Kidney (tissue), 22 donors: ENCODE measurements around the gene KDM6A. TPM values are rescaled to one million over a fixed set of nuclear protein-coding genes. Genes with fewer than 3 reads are reported as not detected.
"Not testable (repeated sequence)": the region's sequence is repeated elsewhere in the genome, so short reads cannot be mapped to it uniquely, and the experiment has no call there.

Experiments
- DNase-seq, 5 donors: peaks; one replicate each; pipeline ENCODE4 v3.0.0-alpha.2; 2013 to 2020
- FAIRE-seq: peaks from 2 replicates; lab custom pipeline; 2012; peaks lifted over from hg19 to GRCh38; lab: Jason Lieb, UNC
- H3K27ac ChIP-seq, 2 donors: one replicate each; pipeline ENCODE4 v1.7.0; 2013; ENCODE audit warnings: low read depth in 2 of 2, low read length in 2 of 2, inconsistent platforms in 1 of 2
- H3K27me3 ChIP-seq: one replicate; pipeline ENCODE4 v1.7.1; 2013; ENCODE audit warnings: low read length, inconsistent platforms; ENCODE audit not compliant: control insufficient read depth, insufficient read depth
- H3K36me3 ChIP-seq, 3 donors: one replicate each; pipeline versions ENCODE4 v1.7.0 to v1.7.1; 2013; ENCODE audit warnings: low read length in 3 of 3, control low read depth in 1 of 3, inconsistent platforms in 1 of 3; ENCODE audit not compliant: insufficient read depth in 3 of 3, control insufficient read depth in 2 of 3
- H3K4me1 ChIP-seq, 3 donors: one replicate each; pipeline versions ENCODE4 v1.7.0 to v1.7.1; 2013; ENCODE audit warnings: low read length in 3 of 3, inconsistent platforms in 1 of 3, low read depth in 1 of 3; ENCODE audit not compliant: control insufficient read depth in 2 of 3, insufficient read depth in 2 of 3
- H3K4me3 ChIP-seq, 3 donors: one replicate each; pipeline versions ENCODE4 v1.7.0 to v1.8.1; 2013; ENCODE audit warnings: low read length in 3 of 3, control low read depth in 1 of 3, inconsistent platforms in 1 of 3
- H3K9ac ChIP-seq, 3 donors: one replicate each; pipeline versions ENCODE4 v1.7.0 to v1.7.1; 2013; ENCODE audit warnings: low read length in 3 of 3, control low read depth in 1 of 3, inconsistent platforms in 1 of 3
- H3K9me3 ChIP-seq, 3 donors: one replicate each; pipeline versions ENCODE4 v1.7.0 to v1.7.1; 2013; ENCODE audit warnings: low read length in 3 of 3, control low read depth in 1 of 3, inconsistent platforms in 1 of 3; ENCODE audit not compliant: control insufficient read depth in 2 of 3, insufficient read depth in 1 of 3
- intact Hi-C: fragments of 100-400 bp; cut with DNase I; formaldehyde crosslinking; loops from one replicate; pipeline ENCODE4 v1.11.1; 2022
- long read RNA-seq, 10 donors: library from polyadenylated mRNA in 1 of 10; unstranded in 1 of 10; transcript quantifications; one replicate each; pipeline ENCODE4 v2.0.0 and lab custom pipeline, GENCODE V29; 2021 to 2026
- polyA plus RNA-seq: library from polyadenylated mRNA; stranded (reverse); fragments of 350-450 nt; fragmentation: Illumina TruSeq; extraction: RNeasy Lipid Tissue Mini Kit (QIAGEN cat#74804); gene quantifications from one replicate; pipeline ENCODE4 v1.2.3, GENCODE V29; 2014; ENCODE audit warnings: low read depth, low replicate concordance; ENCODE audit not compliant: insufficient read depth
- total RNA-seq: library from RNA; stranded (reverse); fragmentation: NEBNext Ultra II Directional; extraction: Animal tissue kit (Norgen Biotek cat#: 25700); gene quantifications from one replicate; pipeline ENCODE4 v1.2.1, GENCODE V29; 2021
- TF ChIP-seq, protein P1 (sequence below): IDR thresholded peaks from 3 replicates; pipeline ENCODE4 v1.5.1; 2012; ENCODE audit warnings: mild to moderate bottlenecking, moderate library complexity, borderline replicate concordance; ENCODE audit not compliant: insufficient read depth; ENCODE audit errors: extremely low read depth
- donor health status: control.
- donor health status: control.
- donor health status: control.
- donor health status: control.
- donor health status: control.
- donor health status: DM: yes; HTN: yes; CAD: no.
- donor health status: Normal renal cell carcinoma (clear cell type).

KDM6A gene
- 40.8 TPM for total RNA-seq
- 7.7 TPM for polyA plus RNA-seq
- long read RNA-seq, donor 1: 0 reads
- long read RNA-seq, donor 2: 0 reads
- long read RNA-seq, donor 3, partial matches to known transcripts: 16 of 17 reads
- long read RNA-seq, donor 3, other reads (novel, unspliced or antisense): 0 of 17 reads
- long read RNA-seq, donor 4: 0 reads
- long read RNA-seq, donor 5: 0 reads
- long read RNA-seq, donor 6: 0 reads
- long read RNA-seq, donor 7, full-length matches to known transcripts: 3 of 18 reads
- long read RNA-seq, donor 7, partial matches to known transcripts: 5 of 18 reads
- long read RNA-seq, donor 7, other reads (novel, unspliced or antisense): 10 of 18 reads
- long read RNA-seq, donor 8: 0 reads
- long read RNA-seq, donor 9: 0 reads
- long read RNA-seq, donor 10, full-length matches to known transcripts: 1 of 1 reads
- long read RNA-seq, donor 10, partial matches to known transcripts: 0 of 1 reads
- long read RNA-seq, donor 10, other reads (novel, unspliced or antisense): 0 of 1 reads

- TF ChIP-seq, protein P1, sequence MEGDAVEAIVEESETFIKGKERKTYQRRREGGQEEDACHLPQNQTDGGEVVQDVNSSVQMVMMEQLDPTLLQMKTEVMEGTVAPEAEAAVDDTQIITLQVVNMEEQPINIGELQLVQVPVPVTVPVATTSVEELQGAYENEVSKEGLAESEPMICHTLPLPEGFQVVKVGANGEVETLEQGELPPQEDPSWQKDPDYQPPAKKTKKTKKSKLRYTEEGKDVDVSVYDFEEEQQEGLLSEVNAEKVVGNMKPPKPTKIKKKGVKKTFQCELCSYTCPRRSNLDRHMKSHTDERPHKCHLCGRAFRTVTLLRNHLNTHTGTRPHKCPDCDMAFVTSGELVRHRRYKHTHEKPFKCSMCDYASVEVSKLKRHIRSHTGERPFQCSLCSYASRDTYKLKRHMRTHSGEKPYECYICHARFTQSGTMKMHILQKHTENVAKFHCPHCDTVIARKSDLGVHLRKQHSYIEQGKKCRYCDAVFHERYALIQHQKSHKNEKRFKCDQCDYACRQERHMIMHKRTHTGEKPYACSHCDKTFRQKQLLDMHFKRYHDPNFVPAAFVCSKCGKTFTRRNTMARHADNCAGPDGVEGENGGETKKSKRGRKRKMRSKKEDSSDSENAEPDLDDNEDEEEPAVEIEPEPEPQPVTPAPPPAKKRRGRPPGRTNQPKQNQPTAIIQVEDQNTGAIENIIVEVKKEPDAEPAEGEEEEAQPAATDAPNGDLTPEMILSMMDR: no peak
- peak; percentile 85 for FAIRE-seq
- Histone ChIP-seq H3K4me1 (peaks cover 0 to 11% (median 2%) of the 10 kb centered on the region in 3 donors), H3K36me3 (peaks cover 0 to 3% (median 0%) of the 10 kb centered on the region in 3 donors), H3K27ac (peak within 1 kb of the TSS; percentile 89 to 93), H3K9me3 (no peaks in the 10 kb centered on the region), H3K27me3 (no peaks in the 10 kb centered on the region), H3K4me3 (peak within 1 kb of the TSS; percentile 82 to 96 (median 92)), H3K9ac (peak within 1 kb of the TSS; percentile 77 to 94 (median 91))
- peak; percentile 98 to 100 (median 99) for DNase-seq
- intact Hi-C loops: no loop called here
Observed at GRCh38 chrX:44872821-44873414, at the start of gene KDM6A. KDM6A (plus strand) TSS chrX:44873188; CDS start chrX:44873552, 364 bp downstream.

- FAIRE-seq, H3K9me3 ChIP-seq, H3K36me3 ChIP-seq, H3K4me1 ChIP-seq, intact Hi-C loops, H3K9ac ChIP-seq, H3K27me3 ChIP-seq, H3K4me3 ChIP-seq, DNase-seq, H3K27ac ChIP-seq: not testable (repeated sequence)
Observed at GRCh38 chrX:44823193-44823592, 49.8 kb upstream of the KDM6A start.

- Histone ChIP-seq H3K9me3 (no peaks in the 10 kb centered on the region), H3K4me1 (no peaks in the 10 kb centered on the region), H3K4me3 (no peak overlapping the region), H3K36me3 (no peaks in the 10 kb centered on the region), H3K27ac (no peak overlapping the region), H3K27me3 (no peaks in the 10 kb centered on the region), H3K9ac (no peak overlapping the region)
- FAIRE-seq: no peak
- intact Hi-C loops: no loop called here
- TF ChIP-seq, protein P1: no peak
- DNase-seq: no peak
Observed at GRCh38 chrX:44828008-44828605, 44.9 kb upstream of the KDM6A start.

GRCh38 chrX:44829832-44830231 lies 43.2 kb upstream of the KDM6A start:
- no peak for DNase-seq
- no peaks in the 10 kb centered on the region for H3K4me1 ChIP-seq
- FAIRE-seq: no peak
- TF ChIP-seq, protein P1: no peak
- no peaks in the 10 kb centered on the region for H3K27me3 ChIP-seq
- no peak overlapping the region for H3K4me3 ChIP-seq
- intact Hi-C loops: no loop called here
- H3K27ac ChIP-seq: no peak overlapping the region
- H3K36me3 ChIP-seq: no peaks in the 10 kb centered on the region
- no peak overlapping the region for H3K9ac ChIP-seq
- no peaks in the 10 kb centered on the region for H3K9me3 ChIP-seq
